Parathyroid adenoma (tissue), 2 donors: Measurements from ENCODE around the gene CES2.

Experiments
- H2AFZ ChIP-seq: fragments of 300-600 bp; sonication (generic); one replicate; pipeline ENCODE4 v1.7.0; 2017; ENCODE audit warnings: antibody characterized with exemption, mild to moderate bottlenecking
- H3K27ac ChIP-seq: fragments of 300-600 bp; sonication (generic); one replicate; pipeline ENCODE4 v1.7.0; 2017
- H3K27me3 ChIP-seq: fragments of 300-600 bp; sonication (generic); one replicate; pipeline ENCODE4 v1.7.0; 2017; ENCODE audit warnings: low read length; ENCODE audit not compliant: control insufficient read depth, insufficient read depth
- H3K36me3 ChIP-seq: fragments of 300-600 bp; sonication (generic); one replicate; pipeline ENCODE4 v1.7.0; 2017; ENCODE audit warnings: low read length; ENCODE audit not compliant: control insufficient read depth, insufficient read depth
- H3K4me1 ChIP-seq: fragments of 300-600 bp; sonication (generic); one replicate; pipeline ENCODE4 v1.7.0; 2017; ENCODE audit warnings: control low read depth
- H3K4me2 ChIP-seq: fragments of 300-600 bp; sonication (generic); one replicate; pipeline ENCODE4 v1.7.0; 2017; ENCODE audit warnings: low read length
- H3K4me3 ChIP-seq: fragments of 300-600 bp; sonication (generic); one replicate; pipeline ENCODE4 v1.7.0; 2017; ENCODE audit warnings: low read depth, low read length
- H3K79me2 ChIP-seq: fragments of 300-600 bp; sonication (generic); one replicate; pipeline ENCODE4 v1.7.0; 2017; ENCODE audit warnings: control low read depth
- H3K9ac ChIP-seq: fragments of 300-600 bp; sonication (generic); one replicate; pipeline ENCODE4 v1.7.0; 2017; ENCODE audit warnings: mild to moderate bottlenecking
- H3K9me3 ChIP-seq: fragments of 300-600 bp; sonication (generic); one replicate; pipeline ENCODE4 v1.7.0; 2017; ENCODE audit warnings: low read length; ENCODE audit not compliant: control insufficient read depth
- TF ChIP-seq, protein P1 (sequence below): fragments of 300-600 bp; sonication (generic); IDR thresholded peaks from one replicate; pipeline ENCODE4 v1.7.0; 2017; ENCODE audit warnings: antibody characterized with exemption, mild to moderate bottlenecking
- donor health status: primary hyperparathyroidism.

Gene CES2

DNA sequence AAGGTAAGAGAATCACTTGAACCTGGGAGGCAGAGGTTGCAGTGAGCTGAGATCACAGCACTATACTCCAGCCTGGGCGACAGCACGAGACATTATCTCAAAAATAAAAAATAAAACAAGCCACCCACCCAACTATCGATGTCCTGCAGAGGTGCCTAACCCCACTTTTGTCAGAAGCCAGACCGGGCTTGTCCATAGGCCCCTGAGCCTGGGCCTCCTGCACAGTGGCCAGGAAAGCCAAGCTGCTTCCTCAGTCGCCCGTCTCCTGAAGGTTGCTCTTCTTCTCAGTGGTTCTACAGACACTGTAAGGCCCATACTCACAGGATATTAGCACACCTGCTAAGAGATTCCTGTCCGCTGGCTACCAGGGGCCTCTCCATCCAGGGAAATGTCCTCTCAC is 11.2 kb downstream of the CES2 start:
- H3K79me2 ChIP-seq: no peaks in the 10 kb centered on the region
- H2AFZ ChIP-seq: no peak overlapping the region
- TF ChIP-seq, protein P1, sequence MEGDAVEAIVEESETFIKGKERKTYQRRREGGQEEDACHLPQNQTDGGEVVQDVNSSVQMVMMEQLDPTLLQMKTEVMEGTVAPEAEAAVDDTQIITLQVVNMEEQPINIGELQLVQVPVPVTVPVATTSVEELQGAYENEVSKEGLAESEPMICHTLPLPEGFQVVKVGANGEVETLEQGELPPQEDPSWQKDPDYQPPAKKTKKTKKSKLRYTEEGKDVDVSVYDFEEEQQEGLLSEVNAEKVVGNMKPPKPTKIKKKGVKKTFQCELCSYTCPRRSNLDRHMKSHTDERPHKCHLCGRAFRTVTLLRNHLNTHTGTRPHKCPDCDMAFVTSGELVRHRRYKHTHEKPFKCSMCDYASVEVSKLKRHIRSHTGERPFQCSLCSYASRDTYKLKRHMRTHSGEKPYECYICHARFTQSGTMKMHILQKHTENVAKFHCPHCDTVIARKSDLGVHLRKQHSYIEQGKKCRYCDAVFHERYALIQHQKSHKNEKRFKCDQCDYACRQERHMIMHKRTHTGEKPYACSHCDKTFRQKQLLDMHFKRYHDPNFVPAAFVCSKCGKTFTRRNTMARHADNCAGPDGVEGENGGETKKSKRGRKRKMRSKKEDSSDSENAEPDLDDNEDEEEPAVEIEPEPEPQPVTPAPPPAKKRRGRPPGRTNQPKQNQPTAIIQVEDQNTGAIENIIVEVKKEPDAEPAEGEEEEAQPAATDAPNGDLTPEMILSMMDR: no peak
- H3K4me3 ChIP-seq: no peak overlapping the region
- no peak overlapping the region for H3K9ac ChIP-seq
- no peaks in the 10 kb centered on the region for H3K36me3 ChIP-seq
- no peak overlapping the region for H3K4me2 ChIP-seq
- peaks cover 14% of the 10 kb centered on the region for H3K4me1 ChIP-seq
- no peak overlapping the region for H3K27ac ChIP-seq
- no peaks in the 10 kb centered on the region for H3K9me3 ChIP-seq
- no peaks in the 10 kb centered on the region for H3K27me3 ChIP-seq

DNA sequence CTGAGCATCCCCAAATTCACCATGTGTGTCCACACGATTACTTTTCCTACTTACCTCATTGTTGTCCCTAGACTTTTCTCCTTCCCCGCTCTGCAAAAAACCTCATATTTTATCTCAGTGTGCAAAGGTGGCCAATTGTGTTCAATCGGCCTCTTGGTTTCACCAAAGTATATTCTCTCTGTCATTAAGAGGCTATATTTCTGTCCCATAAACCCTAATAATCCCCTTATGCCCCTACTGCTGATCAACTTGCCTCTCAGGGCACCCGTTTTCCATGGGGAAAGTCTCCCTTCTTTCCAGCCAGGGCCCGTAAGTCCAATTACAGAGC is 11.6 kb downstream of the CES2 start:
- Histone ChIP-seq H3K4me2 (no peak overlapping the region), H3K27me3 (no peaks in the 10 kb centered on the region), H3K27ac (no peak overlapping the region), H3K9me3 (no peaks in the 10 kb centered on the region), H3K36me3 (no peaks in the 10 kb centered on the region), H3K4me1 (peaks cover 14% of the 10 kb centered on the region), H3K79me2 (no peaks in the 10 kb centered on the region), H3K4me3 (peak overlapping the region; percentile 48), H2AFZ (peak overlapping the region; percentile 56), H3K9ac (no peak overlapping the region)
- TF ChIP-seq, protein P1: no peak

GRCh38 chr16:66947302-66948065 is 12.2 kb downstream of the CES2 start:
- no peak overlapping the region for H3K9ac ChIP-seq
- peak overlapping the region; percentile 96 for H2AFZ ChIP-seq
- H3K36me3 ChIP-seq: no peaks in the 10 kb centered on the region
- H3K27me3 ChIP-seq: no peaks in the 10 kb centered on the region
- H3K4me1 ChIP-seq: peaks cover 14% of the 10 kb centered on the region
- H3K9me3 ChIP-seq: no peaks in the 10 kb centered on the region
- H3K4me2 ChIP-seq: peak overlapping the region; percentile 71
- TF ChIP-seq, protein P1: peak; percentile 97
- no peak overlapping the region for H3K27ac ChIP-seq
- H3K79me2 ChIP-seq: no peaks in the 10 kb centered on the region
- H3K4me3 ChIP-seq: peak overlapping the region; percentile 48

GRCh38 chr16:66948134-66948836 is 13.0 kb downstream of the CES2 start:
- Histone ChIP-seq H3K4me2 (peak overlapping the region; percentile 71), H3K4me3 (peak overlapping the region; percentile 48), H3K27ac (peak overlapping the region; percentile 53), H3K9ac (no peak overlapping the region), H3K36me3 (no peaks in the 10 kb centered on the region), H2AFZ (peak overlapping the region; percentile 96), H3K9me3 (no peaks in the 10 kb centered on the region), H3K27me3 (no peaks in the 10 kb centered on the region), H3K4me1 (peaks cover 17% of the 10 kb centered on the region), H3K79me2 (no peaks in the 10 kb centered on the region)
- TF ChIP-seq, protein P1: no peak
